Bronchial epithelial cell (primary cell): ENCODE measurements around the gene TOGARAM2. TPM values are rescaled to one million over a fixed set of nuclear protein-coding genes. Genes with fewer than 3 reads are reported as not detected.

Experiments
- DNase-seq: peaks from one replicate; pipeline ENCODE4 v3.0.0-alpha.2; 2010; ENCODE audit warnings: low read depth
- FAIRE-seq: peaks from 2 replicates; lab custom pipeline; 2011; peaks lifted over from hg19 to GRCh38; lab: Jason Lieb, UNC
- H3K27me3 ChIP-seq: 2 replicates; pipeline ENCODE4 v1.5.1; 2011; ENCODE audit warnings: low read length; ENCODE audit not compliant: control insufficient read depth, insufficient read depth
- H3K36me3 ChIP-seq: 2 replicates; pipeline ENCODE4 v1.5.1; 2011; ENCODE audit warnings: low read length; ENCODE audit not compliant: control insufficient read depth, insufficient read depth
- H3K4me3 ChIP-seq: 2 replicates; pipeline ENCODE4 v1.5.1; 2011; ENCODE audit warnings: mild to moderate bottlenecking, low read depth, low read length, control low read depth
- total RNA-seq: library from RNA; depleted of rRNA; stranded (reverse); fragments of >200 nt; gene quantifications from 2 replicates; pipeline ENCODE4 v1.2.1, GENCODE V29; 2014
- TF ChIP-seq, protein P1 (sequence below): IDR thresholded peaks from 2 replicates; pipeline ENCODE4 v1.5.1; 2011; ENCODE audit warnings: mild to moderate bottlenecking, moderate library complexity, low read length, control low read depth, inconsistent platforms; ENCODE audit not compliant: insufficient read depth, severe bottlenecking

Gene TOGARAM2
- total RNA-seq, 1 donor from 2014 or later = not detected

DNA sequence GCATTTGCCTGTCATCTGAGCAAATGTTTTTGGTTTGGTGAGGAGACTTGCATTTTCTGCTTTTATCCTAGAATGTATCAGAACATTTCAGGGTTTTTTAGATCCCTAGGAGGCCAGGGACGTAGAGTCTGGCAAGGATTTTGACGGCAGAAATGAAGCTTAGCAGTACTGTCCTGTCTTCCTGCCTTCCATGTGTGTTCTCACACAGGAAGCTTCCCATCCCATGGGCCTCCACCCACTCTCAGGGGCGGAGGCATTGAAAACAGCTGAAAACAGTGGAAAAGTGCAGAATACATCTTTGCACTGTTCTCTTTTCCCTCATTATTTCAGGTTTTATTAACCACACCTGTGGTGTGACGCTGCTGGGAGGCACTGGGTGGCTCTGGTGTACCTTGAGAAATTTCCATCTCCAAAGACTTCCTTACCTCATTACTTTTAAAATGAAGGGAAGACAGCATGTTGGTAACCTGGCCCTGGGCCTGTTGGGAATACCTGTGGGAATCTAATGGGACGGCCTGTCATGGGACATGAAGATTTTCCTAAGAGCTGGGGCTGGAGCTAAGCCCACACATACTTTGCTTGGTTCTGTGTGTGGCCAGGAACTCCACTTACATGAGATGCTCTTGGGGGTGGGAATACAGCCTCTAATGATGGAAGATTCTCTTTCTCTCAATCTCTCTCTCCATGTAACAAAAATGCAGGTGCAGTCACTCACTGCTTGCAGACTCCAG is 72.7 kb downstream of the TOGARAM2 start:
- H3K27me3 ChIP-seq = peaks cover 2% of the 10 kb centered on the region
- peak; percentile 28 for DNase-seq
- TF ChIP-seq, protein P1, sequence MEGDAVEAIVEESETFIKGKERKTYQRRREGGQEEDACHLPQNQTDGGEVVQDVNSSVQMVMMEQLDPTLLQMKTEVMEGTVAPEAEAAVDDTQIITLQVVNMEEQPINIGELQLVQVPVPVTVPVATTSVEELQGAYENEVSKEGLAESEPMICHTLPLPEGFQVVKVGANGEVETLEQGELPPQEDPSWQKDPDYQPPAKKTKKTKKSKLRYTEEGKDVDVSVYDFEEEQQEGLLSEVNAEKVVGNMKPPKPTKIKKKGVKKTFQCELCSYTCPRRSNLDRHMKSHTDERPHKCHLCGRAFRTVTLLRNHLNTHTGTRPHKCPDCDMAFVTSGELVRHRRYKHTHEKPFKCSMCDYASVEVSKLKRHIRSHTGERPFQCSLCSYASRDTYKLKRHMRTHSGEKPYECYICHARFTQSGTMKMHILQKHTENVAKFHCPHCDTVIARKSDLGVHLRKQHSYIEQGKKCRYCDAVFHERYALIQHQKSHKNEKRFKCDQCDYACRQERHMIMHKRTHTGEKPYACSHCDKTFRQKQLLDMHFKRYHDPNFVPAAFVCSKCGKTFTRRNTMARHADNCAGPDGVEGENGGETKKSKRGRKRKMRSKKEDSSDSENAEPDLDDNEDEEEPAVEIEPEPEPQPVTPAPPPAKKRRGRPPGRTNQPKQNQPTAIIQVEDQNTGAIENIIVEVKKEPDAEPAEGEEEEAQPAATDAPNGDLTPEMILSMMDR = peak; percentile 56
- no peak overlapping the region for H3K4me3 ChIP-seq
- peak; percentile 96 for FAIRE-seq
- H3K36me3 ChIP-seq = no peaks in the 10 kb centered on the region

DNA sequence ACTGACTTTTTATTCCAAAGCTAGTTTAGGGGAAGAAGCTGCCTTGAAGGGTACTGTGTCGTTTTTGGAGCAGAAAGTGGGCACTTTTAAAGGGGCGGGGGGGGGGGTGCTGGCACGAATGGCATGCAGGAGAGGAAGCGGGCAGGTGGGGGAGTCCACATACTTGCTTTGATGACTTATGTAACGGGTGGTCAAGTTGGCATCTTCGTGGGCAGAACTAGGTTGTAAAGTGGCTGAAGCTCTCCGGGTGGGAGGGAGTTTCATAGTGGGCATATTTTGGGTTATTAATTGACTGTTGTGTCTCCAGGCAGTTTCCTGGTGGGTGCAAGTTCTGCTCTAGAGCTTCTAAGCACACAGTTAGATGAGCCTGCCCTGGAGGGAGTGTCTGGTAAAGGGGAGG is 73.3 kb downstream of the TOGARAM2 start:
- H3K36me3 ChIP-seq = no peaks in the 10 kb centered on the region
- DNase-seq (no peak), FAIRE-seq (no peak)
- TF ChIP-seq, protein P1 = no peak
- peaks cover 2% of the 10 kb centered on the region for H3K27me3 ChIP-seq
- no peak overlapping the region for H3K4me3 ChIP-seq

DNA sequence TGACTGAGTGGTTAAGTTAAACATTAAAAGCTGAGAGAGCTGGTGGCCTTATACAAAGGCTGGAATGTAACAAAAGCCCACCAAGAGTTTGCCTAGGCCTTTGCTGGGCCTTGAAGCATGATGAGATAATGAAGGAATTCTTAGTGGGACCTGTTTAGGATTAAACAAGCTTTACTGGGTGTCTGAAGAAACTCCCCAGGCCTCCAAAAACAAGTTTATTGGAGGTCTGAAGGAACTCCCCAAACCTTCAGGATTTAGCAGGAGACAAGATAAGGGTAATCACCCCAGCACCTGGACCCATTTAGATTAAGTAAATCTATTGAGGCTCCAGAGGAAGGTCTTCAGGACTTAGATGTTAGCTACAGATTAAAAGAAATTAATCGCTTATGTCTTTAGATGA is 74.5 kb downstream of the TOGARAM2 start:
- no peak for FAIRE-seq
- H3K27me3 ChIP-seq = peaks cover under 1% of the 10 kb centered on the region
- no peaks in the 10 kb centered on the region for H3K36me3 ChIP-seq
- no peak overlapping the region for H3K4me3 ChIP-seq
- no peak for DNase-seq
- TF ChIP-seq, protein P1 = no peak

DNA sequence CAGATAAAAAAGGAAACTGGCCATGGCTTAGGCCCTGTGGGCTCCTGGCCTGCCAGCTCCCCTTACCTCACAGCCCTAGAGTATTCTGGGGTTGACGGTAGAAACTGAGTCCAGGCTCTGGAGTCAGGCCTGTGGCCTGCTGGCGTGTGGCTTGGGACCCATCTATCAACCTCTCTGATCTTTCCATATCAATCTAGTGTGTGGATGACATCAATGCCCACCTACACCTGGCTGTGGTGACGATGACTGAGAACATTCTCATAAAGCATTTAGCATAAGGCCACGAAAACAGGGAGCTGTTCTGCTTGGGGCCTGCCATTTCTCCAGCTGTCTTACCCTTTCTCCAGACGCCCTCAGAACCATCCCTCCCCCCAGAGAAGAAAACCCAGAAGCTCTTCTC is 75.4 kb downstream of the TOGARAM2 start:
- no peak overlapping the region for H3K4me3 ChIP-seq
- no peaks in the 10 kb centered on the region for H3K27me3 ChIP-seq
- peak; percentile 84 for FAIRE-seq
- no peak for DNase-seq
- no peaks in the 10 kb centered on the region for H3K36me3 ChIP-seq
- TF ChIP-seq, protein P1 = no peak

DNA sequence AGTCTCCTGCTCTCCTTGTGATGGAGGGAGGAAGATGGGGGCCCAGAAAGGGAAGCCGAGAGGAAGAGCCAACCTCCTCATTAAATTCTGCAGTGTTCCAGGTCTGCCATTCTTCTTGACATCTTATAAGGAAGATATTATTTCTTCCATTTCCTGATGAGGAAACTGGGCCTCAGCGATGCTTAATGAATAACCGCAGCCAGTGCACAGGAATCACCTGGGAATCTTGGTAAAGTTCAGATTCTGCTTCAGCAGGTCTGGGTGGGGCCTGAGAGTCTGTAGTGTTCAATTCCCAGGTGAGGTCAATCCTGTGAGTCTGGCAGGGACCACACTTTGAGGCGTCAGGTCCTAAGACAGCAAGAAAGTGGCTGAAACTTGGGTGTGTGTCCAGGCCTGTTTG is 75.9 kb downstream of the TOGARAM2 start:
- H3K36me3 ChIP-seq = no peaks in the 10 kb centered on the region
- DNase-seq = no peak
- no peak overlapping the region for H3K4me3 ChIP-seq
- FAIRE-seq = no peak
- TF ChIP-seq, protein P1 = no peak
- no peaks in the 10 kb centered on the region for H3K27me3 ChIP-seq

DNA sequence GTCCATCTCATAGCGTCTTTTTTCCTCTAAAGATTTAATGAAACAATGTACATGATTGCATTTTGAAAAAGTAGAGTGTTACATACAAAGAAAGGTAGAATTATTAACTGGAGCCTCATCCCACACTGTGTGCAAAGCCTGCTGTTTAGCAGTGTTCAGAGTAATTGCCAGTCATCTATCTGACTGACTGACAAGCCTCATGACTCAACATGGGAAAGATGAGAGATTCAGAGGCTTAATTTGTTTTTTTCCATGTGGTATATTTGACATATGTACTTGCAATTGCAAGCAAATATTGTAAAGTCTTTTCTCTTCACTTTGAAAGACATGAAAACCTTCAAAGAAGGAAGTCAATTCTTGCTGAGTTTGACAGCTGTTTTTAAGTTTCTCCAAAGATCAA is 78.5 kb downstream of the TOGARAM2 start:
- peak; percentile 17 for DNase-seq
- no peak for FAIRE-seq
- H3K36me3 ChIP-seq = no peaks in the 10 kb centered on the region
- H3K27me3 ChIP-seq = no peaks in the 10 kb centered on the region
- TF ChIP-seq, protein P1 = no peak
- H3K4me3 ChIP-seq = no peak overlapping the region
